ENCODE measurements around the gene SULT1C3. TPM values are rescaled to one million over a fixed set of nuclear protein-coding genes. Genes with fewer than 3 reads are reported as not detected.

SULT1C3 gene
- total and polyA plus RNA-seq, 2 of the 13 experiments (the other 11 are each of a cell fraction or from before 2014, with no cell fraction given), result not detected

- TF ChIP-seq, protein P1, sequence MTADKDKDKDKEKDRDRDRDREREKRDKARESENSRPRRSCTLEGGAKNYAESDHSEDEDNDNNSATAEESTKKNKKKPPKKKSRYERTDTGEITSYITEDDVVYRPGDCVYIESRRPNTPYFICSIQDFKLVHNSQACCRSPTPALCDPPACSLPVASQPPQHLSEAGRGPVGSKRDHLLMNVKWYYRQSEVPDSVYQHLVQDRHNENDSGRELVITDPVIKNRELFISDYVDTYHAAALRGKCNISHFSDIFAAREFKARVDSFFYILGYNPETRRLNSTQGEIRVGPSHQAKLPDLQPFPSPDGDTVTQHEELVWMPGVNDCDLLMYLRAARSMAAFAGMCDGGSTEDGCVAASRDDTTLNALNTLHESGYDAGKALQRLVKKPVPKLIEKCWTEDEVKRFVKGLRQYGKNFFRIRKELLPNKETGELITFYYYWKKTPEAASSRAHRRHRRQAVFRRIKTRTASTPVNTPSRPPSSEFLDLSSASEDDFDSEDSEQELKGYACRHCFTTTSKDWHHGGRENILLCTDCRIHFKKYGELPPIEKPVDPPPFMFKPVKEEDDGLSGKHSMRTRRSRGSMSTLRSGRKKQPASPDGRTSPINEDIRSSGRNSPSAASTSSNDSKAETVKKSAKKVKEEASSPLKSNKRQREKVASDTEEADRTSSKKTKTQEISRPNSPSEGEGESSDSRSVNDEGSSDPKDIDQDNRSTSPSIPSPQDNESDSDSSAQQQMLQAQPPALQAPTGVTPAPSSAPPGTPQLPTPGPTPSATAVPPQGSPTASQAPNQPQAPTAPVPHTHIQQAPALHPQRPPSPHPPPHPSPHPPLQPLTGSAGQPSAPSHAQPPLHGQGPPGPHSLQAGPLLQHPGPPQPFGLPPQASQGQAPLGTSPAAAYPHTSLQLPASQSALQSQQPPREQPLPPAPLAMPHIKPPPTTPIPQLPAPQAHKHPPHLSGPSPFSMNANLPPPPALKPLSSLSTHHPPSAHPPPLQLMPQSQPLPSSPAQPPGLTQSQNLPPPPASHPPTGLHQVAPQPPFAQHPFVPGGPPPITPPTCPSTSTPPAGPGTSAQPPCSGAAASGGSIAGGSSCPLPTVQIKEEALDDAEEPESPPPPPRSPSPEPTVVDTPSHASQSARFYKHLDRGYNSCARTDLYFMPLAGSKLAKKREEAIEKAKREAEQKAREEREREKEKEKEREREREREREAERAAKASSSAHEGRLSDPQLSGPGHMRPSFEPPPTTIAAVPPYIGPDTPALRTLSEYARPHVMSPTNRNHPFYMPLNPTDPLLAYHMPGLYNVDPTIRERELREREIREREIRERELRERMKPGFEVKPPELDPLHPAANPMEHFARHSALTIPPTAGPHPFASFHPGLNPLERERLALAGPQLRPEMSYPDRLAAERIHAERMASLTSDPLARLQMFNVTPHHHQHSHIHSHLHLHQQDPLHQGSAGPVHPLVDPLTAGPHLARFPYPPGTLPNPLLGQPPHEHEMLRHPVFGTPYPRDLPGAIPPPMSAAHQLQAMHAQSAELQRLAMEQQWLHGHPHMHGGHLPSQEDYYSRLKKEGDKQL (CRISPR knock-in tag; IDR thresholded peaks at IDR 0.05; ENCODE audit: low read depth), result no peak
- TF ChIP-seq HNF1A (IDR thresholded peaks at IDR 0.05; ENCODE audit: low read depth) (no peak), HNF1A (CRISPR knock-in tag; IDR thresholded peaks at IDR 0.05; ENCODE audit: borderline replicate concordance) (0 out of 2 replicates have a peak, but pooled peaks have one; percentile 15), RBM22 (optimal IDR thresholded peaks at IDR 0.05; ENCODE audit: low read length) (no peak), ATF7-NPFF (CRISPR knock-in tag; IDR thresholded peaks at IDR 0.05; ENCODE audit: low read depth) (no peak), ERF (CRISPR knock-in tag; IDR thresholded peaks at IDR 0.05) (peak; percentile 63; the same call in 1 of the 2 replicates), ZNF143 (CRISPR knock-in tag; IDR thresholded peaks at IDR 0.05) (no peak), TBX2 (CRISPR knock-in tag; IDR thresholded peaks at IDR 0.05; ENCODE audit: borderline replicate concordance) (peak; percentile 64), ZNF556 (CRISPR knock-in tag; IDR thresholded peaks at IDR 0.05; ENCODE audit: borderline replicate concordance) (no peak; the same call in 1 of the 2 replicates), ZNF709 (CRISPR knock-in tag; IDR thresholded peaks at IDR 0.05) (peak; percentile 68; the same call in 1 of the 2 replicates), PHF20 (CRISPR knock-in tag; IDR thresholded peaks at IDR 0.05) (peak; percentile 42; the same call in 1 of the 2 replicates)
- TF ChIP-seq, protein P2, sequence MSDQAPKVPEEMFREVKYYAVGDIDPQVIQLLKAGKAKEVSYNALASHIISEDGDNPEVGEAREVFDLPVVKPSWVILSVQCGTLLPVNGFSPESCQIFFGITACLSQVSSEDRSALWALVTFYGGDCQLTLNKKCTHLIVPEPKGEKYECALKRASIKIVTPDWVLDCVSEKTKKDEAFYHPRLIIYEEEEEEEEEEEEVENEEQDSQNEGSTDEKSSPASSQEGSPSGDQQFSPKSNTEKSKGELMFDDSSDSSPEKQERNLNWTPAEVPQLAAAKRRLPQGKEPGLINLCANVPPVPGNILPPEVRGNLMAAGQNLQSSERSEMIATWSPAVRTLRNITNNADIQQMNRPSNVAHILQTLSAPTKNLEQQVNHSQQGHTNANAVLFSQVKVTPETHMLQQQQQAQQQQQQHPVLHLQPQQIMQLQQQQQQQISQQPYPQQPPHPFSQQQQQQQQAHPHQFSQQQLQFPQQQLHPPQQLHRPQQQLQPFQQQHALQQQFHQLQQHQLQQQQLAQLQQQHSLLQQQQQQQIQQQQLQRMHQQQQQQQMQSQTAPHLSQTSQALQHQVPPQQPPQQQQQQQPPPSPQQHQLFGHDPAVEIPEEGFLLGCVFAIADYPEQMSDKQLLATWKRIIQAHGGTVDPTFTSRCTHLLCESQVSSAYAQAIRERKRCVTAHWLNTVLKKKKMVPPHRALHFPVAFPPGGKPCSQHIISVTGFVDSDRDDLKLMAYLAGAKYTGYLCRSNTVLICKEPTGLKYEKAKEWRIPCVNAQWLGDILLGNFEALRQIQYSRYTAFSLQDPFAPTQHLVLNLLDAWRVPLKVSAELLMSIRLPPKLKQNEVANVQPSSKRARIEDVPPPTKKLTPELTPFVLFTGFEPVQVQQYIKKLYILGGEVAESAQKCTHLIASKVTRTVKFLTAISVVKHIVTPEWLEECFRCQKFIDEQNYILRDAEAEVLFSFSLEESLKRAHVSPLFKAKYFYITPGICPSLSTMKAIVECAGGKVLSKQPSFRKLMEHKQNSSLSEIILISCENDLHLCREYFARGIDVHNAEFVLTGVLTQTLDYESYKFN (CRISPR knock-in tag; conservative IDR thresholded peaks at IDR 0.05), result peak; percentile 71
- TF ChIP-seq, protein P3, sequence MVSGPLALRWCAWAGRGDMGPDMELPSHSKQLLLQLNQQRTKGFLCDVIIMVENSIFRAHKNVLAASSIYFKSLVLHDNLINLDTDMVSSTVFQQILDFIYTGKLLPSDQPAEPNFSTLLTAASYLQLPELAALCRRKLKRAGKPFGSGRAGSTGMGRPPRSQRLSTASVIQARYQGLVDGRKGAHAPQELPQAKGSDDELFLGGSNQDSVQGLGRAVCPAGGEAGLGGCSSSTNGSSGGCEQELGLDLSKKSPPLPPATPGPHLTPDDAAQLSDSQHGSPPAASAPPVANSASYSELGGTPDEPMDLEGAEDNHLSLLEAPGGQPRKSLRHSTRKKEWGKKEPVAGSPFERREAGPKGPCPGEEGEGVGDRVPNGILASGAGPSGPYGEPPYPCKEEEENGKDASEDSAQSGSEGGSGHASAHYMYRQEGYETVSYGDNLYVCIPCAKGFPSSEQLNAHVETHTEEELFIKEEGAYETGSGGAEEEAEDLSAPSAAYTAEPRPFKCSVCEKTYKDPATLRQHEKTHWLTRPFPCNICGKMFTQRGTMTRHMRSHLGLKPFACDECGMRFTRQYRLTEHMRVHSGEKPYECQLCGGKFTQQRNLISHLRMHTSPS (CRISPR knock-in tag; IDR thresholded peaks at IDR 0.05; ENCODE audit: low read depth), result peak; percentile 43; the same call in 1 of the 2 replicates
Measured at GRCh38 chr2:108288534-108289106, 48.9 kb downstream of the SULT1C3 start, which contains the start of gene SULT1C2 (continued).

Measured in HepG2 (cell line).